OCI-LY1 (cell line): ENCODE measurements around the gene LAMB3.

ENCODE experiments used
- H2AFZ ChIP-seq: fragments of 200-600 bp; sonication (generic), shearing (Covaris generic); 2 replicates; pipeline ENCODE4 v1.6.0; 2014; ENCODE audit warnings: antibody characterized with exemption, mild to moderate bottlenecking, low read length
- H3F3A ChIP-seq: fragments of 200-600 bp; sonication (generic), shearing (Covaris generic); 2 replicates; pipeline ENCODE4 v1.6.0; 2014; ENCODE audit warnings: mild to moderate bottlenecking, antibody characterized with exemption, low read length, moderate library complexity; ENCODE audit not compliant: insufficient read depth
- H3K27ac ChIP-seq: fragments of 200-600 bp; sonication (generic); 2 replicates; pipeline ENCODE4 v1.5.1; 2014; ENCODE audit warnings: low read length, mixed run types, mild to moderate bottlenecking, low read depth; ENCODE audit not compliant: poor library complexity, severe bottlenecking
- H3K27me3 ChIP-seq: fragments of 200-600 bp; sonication (generic); 2 replicates; pipeline ENCODE4 v1.6.0; 2014; ENCODE audit warnings: antibody characterized with exemption, mild to moderate bottlenecking, low read length, moderate library complexity; ENCODE audit not compliant: insufficient read depth
- H3K36me3 ChIP-seq: fragments of 200-600 bp; sonication (generic); 2 replicates; pipeline ENCODE4 v1.6.1; 2014; ENCODE audit warnings: mild to moderate bottlenecking, antibody characterized with exemption, low read length, moderate library complexity, mixed read lengths; ENCODE audit not compliant: insufficient read depth
- H3K4me1 ChIP-seq: fragments of 200-600 bp; sonication (generic); 2 replicates; pipeline ENCODE4 v1.5.1; 2014; ENCODE audit warnings: mild to moderate bottlenecking, low read length, moderate library complexity; ENCODE audit not compliant: insufficient read depth, severe bottlenecking
- H3K4me2 ChIP-seq: fragments of 200-600 bp; sonication (generic), shearing (Covaris generic); 2 replicates; pipeline ENCODE4 v1.6.1; 2014; ENCODE audit warnings: low read length
- H3K4me3 ChIP-seq: fragments of 200-600 bp; sonication (generic); 2 replicates; pipeline ENCODE4 v1.5.1; 2014; ENCODE audit warnings: low read length, low read depth, mild to moderate bottlenecking, mixed read lengths; ENCODE audit not compliant: poor library complexity, severe bottlenecking
- H3K79me2 ChIP-seq: fragments of 200-600 bp; shearing (Covaris generic); 2 replicates; pipeline ENCODE4 v1.6.1; 2016; ENCODE audit warnings: mixed run types, low read length, mixed read lengths; ENCODE audit not compliant: insufficient read depth
- H3K9ac ChIP-seq: fragments of 200-600 bp; sonication (generic), shearing (Covaris generic); 2 replicates; pipeline ENCODE4 v1.6.1; 2014; ENCODE audit warnings: mild to moderate bottlenecking, low read length, mixed read lengths
- H3K9me2 ChIP-seq: fragments of 200-600 bp; sonication (generic), shearing (Covaris generic); 2 replicates; pipeline ENCODE4 v1.6.1; 2014; ENCODE audit warnings: low read depth, mild to moderate bottlenecking, low read length, mixed read lengths
- H3K9me3 ChIP-seq: fragments of 200-600 bp; shearing (Covaris generic); 2 replicates; pipeline ENCODE4 v1.6.1; 2014; ENCODE audit warnings: low read length, mixed read lengths
- H4K20me1 ChIP-seq: fragments of 200-600 bp; sonication (generic), shearing (Covaris generic); 2 replicates; pipeline ENCODE4 v1.6.0; 2016; ENCODE audit warnings: mild to moderate bottlenecking, low read length; ENCODE audit not compliant: insufficient read depth
- CTCF ChIP-seq: fragments of 200-600 bp; sonication (generic), shearing (Covaris generic); IDR thresholded peaks from 2 replicates; pipeline ENCODE4 v1.5.1; 2017; ENCODE audit warnings: mild to moderate bottlenecking, antibody characterized with exemption, low read length, moderate library complexity, mixed read lengths
- EZH2 ChIP-seq: fragments of 200-600 bp; sonication (generic), shearing (Covaris generic); IDR thresholded peaks from 2 replicates; pipeline ENCODE4 v1.8.0; 2017; ENCODE audit warnings: borderline replicate concordance, mixed run types, mild to moderate bottlenecking, antibody characterized with exemption, low read length, moderate library complexity, mixed read lengths

The LAMB3 gene

DNA sequence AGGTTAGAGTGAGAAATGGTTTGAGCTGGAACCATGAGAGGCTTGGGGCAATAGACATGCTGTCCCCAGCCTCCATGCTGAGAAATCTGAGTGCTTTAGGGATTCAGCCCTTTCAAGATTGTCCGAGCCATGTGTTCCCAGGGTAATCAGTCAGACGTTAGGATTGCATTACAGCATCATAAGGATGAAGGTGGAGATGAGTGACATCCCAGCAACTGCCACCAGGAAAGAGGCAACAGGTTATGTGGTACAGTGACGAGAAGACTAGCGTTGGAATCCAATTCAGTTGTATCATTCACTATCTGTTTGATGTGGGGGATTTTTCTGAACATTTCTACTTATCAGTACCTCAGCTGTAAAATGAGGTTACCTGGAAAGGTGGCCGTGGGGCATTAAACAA is 67.0 kb downstream of the LAMB3 start:
- no peak overlapping the region for H3K4me2 ChIP-seq
- no peaks in the 10 kb centered on the region for H3K9me3 ChIP-seq
- no peaks in the 10 kb centered on the region for H3K36me3 ChIP-seq
- no peaks in the 10 kb centered on the region for H3K4me1 ChIP-seq
- no peak overlapping the region for H2AFZ ChIP-seq
- TF ChIP-seq CTCF (no peak), EZH2 (no peak)
- no peak overlapping the region for H3K9ac ChIP-seq
- no peaks in the 10 kb centered on the region for H3K9me2 ChIP-seq
- H3K79me2 ChIP-seq, result no peaks in the 10 kb centered on the region
- no peaks in the 10 kb centered on the region for H3K27me3 ChIP-seq
- H3K27ac ChIP-seq, result no peak overlapping the region
- no peaks in the 10 kb centered on the region for H3F3A ChIP-seq
- H4K20me1 ChIP-seq, result no peaks in the 10 kb centered on the region
- H3K4me3 ChIP-seq, result no peak overlapping the region

DNA sequence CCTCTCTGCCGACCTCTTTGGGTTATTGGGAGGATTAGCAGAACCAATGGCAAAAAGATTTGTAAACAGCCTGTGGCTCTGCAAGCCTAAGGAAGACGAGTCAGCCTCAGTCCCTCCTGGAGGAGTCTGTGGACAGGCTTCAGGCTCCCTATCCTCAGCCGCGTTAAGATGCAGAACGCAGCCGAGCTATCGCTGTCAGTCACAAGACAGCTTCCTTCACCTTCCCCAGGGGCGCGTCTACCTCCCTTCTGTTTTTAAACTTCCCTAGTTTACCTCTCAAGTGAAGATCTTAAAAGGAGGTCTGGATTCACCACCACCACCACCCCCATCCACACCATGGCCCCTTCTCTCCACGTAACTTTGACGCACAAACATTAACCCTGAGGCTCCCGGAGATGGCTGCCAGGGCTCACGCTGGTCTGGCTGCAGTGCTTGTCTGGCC is 68.0 kb downstream of the LAMB3 start:
- no peaks in the 10 kb centered on the region for H3K36me3 ChIP-seq
- no peak overlapping the region for H3K4me2 ChIP-seq
- H3F3A ChIP-seq, result no peaks in the 10 kb centered on the region
- H3K9me2 ChIP-seq, result no peaks in the 10 kb centered on the region
- H3K9me3 ChIP-seq, result no peaks in the 10 kb centered on the region
- no peaks in the 10 kb centered on the region for H3K79me2 ChIP-seq
- H3K4me3 ChIP-seq, result no peak overlapping the region
- no peak for TF ChIP-seq CTCF
- H3K27me3 ChIP-seq, result no peaks in the 10 kb centered on the region
- H2AFZ ChIP-seq, result no peak overlapping the region
- H3K4me1 ChIP-seq, result no peaks in the 10 kb centered on the region
- H3K27ac ChIP-seq, result no peak overlapping the region
- H3K9ac ChIP-seq, result no peak overlapping the region
- no peaks in the 10 kb centered on the region for H4K20me1 ChIP-seq

- H4K20me1 ChIP-seq, result no peaks in the 10 kb centered on the region
- no peaks in the 10 kb centered on the region for H3K79me2 ChIP-seq
- H3F3A ChIP-seq, result no peaks in the 10 kb centered on the region
- no peaks in the 10 kb centered on the region for H3K27me3 ChIP-seq
- TF ChIP-seq EZH2, result no peak
- no peak for TF ChIP-seq CTCF
- H3K4me3 ChIP-seq, result no peak within 1 kb of the TSS
- no peaks in the 10 kb centered on the region for H3K4me1 ChIP-seq
- no peaks in the 10 kb centered on the region for H3K9me3 ChIP-seq
- H3K4me2 ChIP-seq, result no peak within 1 kb of the TSS
- no peaks in the 10 kb centered on the region for H3K36me3 ChIP-seq
- H3K9ac ChIP-seq, result no peak within 1 kb of the TSS
- no peak within 1 kb of the TSS for H2AFZ ChIP-seq
- H3K27ac ChIP-seq, result no peak within 1 kb of the TSS
- H3K9me2 ChIP-seq, result no peaks in the 10 kb centered on the region
Observed at GRCh38 chr1:209583408-209583807, 68.8 kb downstream of the LAMB3 start, which contains the start of gene CAMK1G. CAMK1G (plus strand) TSS chr1:209583714; CDS start chr1:209594984, 11,270 bp downstream.
